Heart right ventricle (tissue), 16 donors: ENCODE data around the gene HOXA9. TPM values are rescaled to one million over a fixed set of nuclear protein-coding genes. Genes with fewer than 3 reads are reported as not detected.
A peak's percentile ranks its signal among the peaks of the same experiment; 100 is the strongest.

Source experiments
- ATAC-seq, 8 donors: fragments of 200-7000 bp; cut with Tn5 transposase; one replicate each; pipeline ENCODE4 v1.9.1; 2020; ENCODE audit warnings: mild to moderate bottlenecking in 8 of 8, moderate library complexity in 8 of 8, moderate number of reproducible peaks in 1 of 8
- DNase-seq, 2 donors: peaks; one replicate each; pipeline ENCODE4 v3.0.0-alpha.2; 2020
- H3K27ac ChIP-seq, 10 donors: fragments of 200-600 bp; sonication (generic) in 2 of 10; one replicate each; pipeline versions ENCODE4 v1.5.0 to v1.8.0; 2020 to 2022; ENCODE audit warnings: mild to moderate bottlenecking in 3 of 10
- H3K27me3 ChIP-seq, 7 donors: fragments of 200-600 bp; one replicate each; pipeline ENCODE4 v1.8.0; 2021 to 2022; ENCODE audit warnings: mild to moderate bottlenecking in 2 of 7
- H3K36me3 ChIP-seq, 9 donors: fragments of 200-600 bp; sonication (generic) in 1 of 9; one replicate each; pipeline versions ENCODE4 v1.5.0 to v1.8.0; 2020 to 2022; ENCODE audit warnings: mild to moderate bottlenecking in 2 of 9
- H3K4me1 ChIP-seq, 9 donors: fragments of 200-600 bp; sonication (generic) in 1 of 9; one replicate each; pipeline versions ENCODE4 v1.5.0 to v1.8.0; 2020 to 2022; ENCODE audit warnings: mild to moderate bottlenecking in 4 of 9
- H3K4me3 ChIP-seq, 10 donors: fragments of 200-600 bp; sonication (generic) in 2 of 10; one replicate each; pipeline versions ENCODE4 v1.5.0 to v1.8.0; 2020 to 2022; ENCODE audit warnings: mild to moderate bottlenecking in 7 of 10, moderate library complexity in 2 of 10
- H3K9me3 ChIP-seq, 11 donors: fragments of 200-600 bp in 10 of 11; sonication (generic) in 2 of 11; one replicate each; pipeline versions ENCODE4 v1.5.0 to v1.8.0; 2013 to 2022; ENCODE audit warnings: mild to moderate bottlenecking in 2 of 11, control low read depth in 1 of 11, moderate library complexity in 1 of 11
- WGBS, 2 donors: extraction: QIAGEN DNeasy Blood & Tissue Kit; methylation state at CpG; one replicate each; pipeline ENCODE4 v1.1.7; 2013; ENCODE audit warnings: inconsistent platforms in 1 of 2; 5-methylcytosine and 5-hydroxymethylcytosine counted together
- intact Hi-C, 10 donors: fragments of 100-400 bp; cut with DNase I; formaldehyde crosslinking; loops; one replicate each; pipeline versions ENCODE4 v1.11.1 to v1.14.2; 2022
- polyA plus RNA-seq, 2 donors: library from polyadenylated mRNA; stranded (reverse); fragments of 200-250 nt; gene quantifications; one replicate each; pipeline ENCODE4 v1.2.3, GENCODE V29; 2013
- total RNA-seq, 10 donors: library from RNA; stranded (reverse); fragmentation: NEBNext Ultra II Directional in 3 of 10; extraction: Animal tissue kit (Norgen Biotek cat#: 25700) in 3 of 10; gene quantifications; one replicate each; pipeline versions ENCODE4 v1.2.1 to v1.2.4, GENCODE V29; 2021 to 2023
- TF ChIP-seq, protein P1 (sequence below), 9 donors: fragments of 200-600 bp; sonication (generic) in 2 of 9; IDR thresholded peaks; one replicate each; pipeline versions ENCODE4 v1.5.0 to v1.8.0; 2021 to 2022; ENCODE audit warnings: antibody characterized with exemption in 9 of 9, mild to moderate bottlenecking in 5 of 9, moderate library complexity in 1 of 9
- donor health status: Arrhythmogenic right ventricular cardiomyopathy.
- donor health status: ischemic (EF 13 %, LVEDD 7.1; RV severe dilation, severe dysfunction).
- donor health status: healthy with polysubstance abuse.
- donor health status: DM: no; HTN: yes; CAD: no.
- donor health status: DM: no; HTN: no; CAD: no.
- donor health status: ischemic (EF 25% LVEDD 6.9; RV normal size, moderate dysfunction).
- donor health status: ischemic (EF 25% LVEDD 5.7; RV mildly dilated, moderate dysfunction).
- donor health status: healthy.
- donor health status: DM: yes; HTN: yes; CAD: no.
- donor health status: Ischemic cardiomyopathy.
- donor health status: ischemic (EF 35%, LVEDD 5.7; RV mildly dilated, moderate dysfunction).
- donor health status: nonischemic (EF 11% LVEDD 7.7; RV severe dilation, severe dysfunction).
- donor health status: DM: yes; HTN: yes; CAD: no.
- donor health status: PGD.
- donor health status: ischemic (EF 29% LVEDD 5.4; RV normal size, mild dysfunction).
- donor health status: nonischemic (EF 23%, LVEDD 6.1; RV moderate dilation, normal function).

Gene HOXA9
- total and polyA plus RNA-seq, 12 donors = not detected

DNA sequence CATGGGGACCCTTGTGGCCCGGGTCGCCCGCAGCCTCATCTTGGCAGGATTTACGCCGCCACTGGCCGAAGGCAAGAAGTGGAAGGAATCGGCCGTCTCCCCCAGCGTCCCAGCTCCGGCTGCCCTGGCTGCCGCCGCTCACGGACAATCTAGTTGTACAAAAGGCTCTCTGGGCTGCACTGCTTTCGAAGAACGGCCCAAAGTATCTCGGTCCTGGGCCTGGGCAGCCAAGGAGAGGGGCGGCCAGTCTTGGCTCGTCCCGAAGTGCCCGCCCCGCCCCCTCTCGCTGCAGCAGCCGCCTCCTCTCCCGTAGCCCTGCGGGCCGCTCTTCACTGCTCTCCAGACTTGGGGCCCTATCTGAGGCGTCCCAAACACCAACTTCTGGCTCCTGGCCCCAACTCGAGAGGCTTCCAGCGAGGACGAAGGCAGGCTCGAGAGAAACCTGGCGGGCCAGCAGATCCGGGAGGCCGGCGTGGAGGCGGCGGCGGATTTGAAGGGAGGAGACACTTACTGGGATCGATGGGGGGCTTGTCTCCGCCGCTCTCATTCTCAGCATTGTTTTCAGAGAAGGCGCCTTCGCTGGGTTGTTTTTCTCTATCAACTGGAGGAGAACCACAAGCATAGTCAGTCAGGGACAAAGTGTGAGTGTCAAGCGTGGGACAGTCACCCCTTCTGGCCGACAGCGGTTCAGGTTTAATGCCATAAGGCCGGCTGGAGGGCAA lies 809 bp downstream of the HOXA9 start:
- H3K4me1 ChIP-seq = peaks cover 8 to 76% (median 40%) of the 10 kb centered on the region in 9 donors
- no peak for DNase-seq
- TF ChIP-seq, protein P1, sequence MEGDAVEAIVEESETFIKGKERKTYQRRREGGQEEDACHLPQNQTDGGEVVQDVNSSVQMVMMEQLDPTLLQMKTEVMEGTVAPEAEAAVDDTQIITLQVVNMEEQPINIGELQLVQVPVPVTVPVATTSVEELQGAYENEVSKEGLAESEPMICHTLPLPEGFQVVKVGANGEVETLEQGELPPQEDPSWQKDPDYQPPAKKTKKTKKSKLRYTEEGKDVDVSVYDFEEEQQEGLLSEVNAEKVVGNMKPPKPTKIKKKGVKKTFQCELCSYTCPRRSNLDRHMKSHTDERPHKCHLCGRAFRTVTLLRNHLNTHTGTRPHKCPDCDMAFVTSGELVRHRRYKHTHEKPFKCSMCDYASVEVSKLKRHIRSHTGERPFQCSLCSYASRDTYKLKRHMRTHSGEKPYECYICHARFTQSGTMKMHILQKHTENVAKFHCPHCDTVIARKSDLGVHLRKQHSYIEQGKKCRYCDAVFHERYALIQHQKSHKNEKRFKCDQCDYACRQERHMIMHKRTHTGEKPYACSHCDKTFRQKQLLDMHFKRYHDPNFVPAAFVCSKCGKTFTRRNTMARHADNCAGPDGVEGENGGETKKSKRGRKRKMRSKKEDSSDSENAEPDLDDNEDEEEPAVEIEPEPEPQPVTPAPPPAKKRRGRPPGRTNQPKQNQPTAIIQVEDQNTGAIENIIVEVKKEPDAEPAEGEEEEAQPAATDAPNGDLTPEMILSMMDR (IDR thresholded peaks at IDR 0.05) = no peak

DNA sequence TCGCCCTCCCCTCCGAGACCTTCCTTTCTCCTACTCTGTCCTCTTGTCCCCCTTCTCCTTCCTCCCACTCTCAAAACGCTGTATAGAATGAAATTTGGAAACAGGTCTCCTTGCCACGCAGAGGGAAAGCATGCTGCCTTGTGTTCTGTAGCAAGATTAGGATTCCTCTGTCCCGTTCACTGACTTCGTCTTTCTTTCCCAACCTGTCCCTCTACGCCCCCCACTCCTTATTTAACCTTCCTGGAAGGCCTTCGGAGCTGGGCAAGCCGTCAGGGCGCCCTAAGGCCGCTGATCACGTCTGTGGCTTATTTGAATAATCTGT lies 1.3 kb downstream of the HOXA9 start:
- H3K9me3 ChIP-seq = no peaks in the 10 kb centered on the region
- WGBS, 2 donors = 11 to 18% methylated on average over 12 of the region's 12 CpGs
- intact Hi-C loops = loop anchor here in 9 of 10 donors (5.0 to 10.0 kb wide), 11 partner anchors 309 to 1299 kb away; no protein-coding TSS in a partner anchor
- DNase-seq (no peak), ATAC-seq (no peak)
- peaks cover 73 to 100% (median 100%) of the 10 kb centered on the region in 7 donors for H3K27me3 ChIP-seq
- peaks cover 0 to 15% (median 0%) of the 10 kb centered on the region in 9 donors for H3K36me3 ChIP-seq
- H3K27ac ChIP-seq = no peak overlapping the region
- H3K4me3 ChIP-seq = peak overlapping the region in 1 of 10 donors; percentile 49
- H3K4me1 ChIP-seq = peaks cover 8 to 72% (median 40%) of the 10 kb centered on the region in 9 donors
- TF ChIP-seq, protein P1 (IDR thresholded peaks at IDR 0.05) = peak in 1 of 9 donors; percentile 10

More for the DNA sequence above, 809 bp downstream of the HOXA9 start:
- 4 to 5% methylated on average over 47 of the region's 47 CpGs for WGBS, 2 donors
- ATAC-seq = no peak
- Histone ChIP-seq H3K27ac (peak overlapping the region in 1 of 10 donors; percentile 53), H3K9me3 (no peaks in the 10 kb centered on the region), H3K36me3 (peaks cover 0 to 15% (median 0%) of the 10 kb centered on the region in 9 donors), H3K4me3 (peak overlapping the region in 5 of 10 donors; percentile 7 to 49 (median 26)), H3K27me3 (peaks cover 74 to 100% (median 100%) of the 10 kb centered on the region in 7 donors)
- intact Hi-C loops = loop anchor here in 9 of 10 donors (5.0 to 10.0 kb wide), 11 partner anchors 310 to 1300 kb away; no protein-coding TSS in a partner anchor

DNA sequence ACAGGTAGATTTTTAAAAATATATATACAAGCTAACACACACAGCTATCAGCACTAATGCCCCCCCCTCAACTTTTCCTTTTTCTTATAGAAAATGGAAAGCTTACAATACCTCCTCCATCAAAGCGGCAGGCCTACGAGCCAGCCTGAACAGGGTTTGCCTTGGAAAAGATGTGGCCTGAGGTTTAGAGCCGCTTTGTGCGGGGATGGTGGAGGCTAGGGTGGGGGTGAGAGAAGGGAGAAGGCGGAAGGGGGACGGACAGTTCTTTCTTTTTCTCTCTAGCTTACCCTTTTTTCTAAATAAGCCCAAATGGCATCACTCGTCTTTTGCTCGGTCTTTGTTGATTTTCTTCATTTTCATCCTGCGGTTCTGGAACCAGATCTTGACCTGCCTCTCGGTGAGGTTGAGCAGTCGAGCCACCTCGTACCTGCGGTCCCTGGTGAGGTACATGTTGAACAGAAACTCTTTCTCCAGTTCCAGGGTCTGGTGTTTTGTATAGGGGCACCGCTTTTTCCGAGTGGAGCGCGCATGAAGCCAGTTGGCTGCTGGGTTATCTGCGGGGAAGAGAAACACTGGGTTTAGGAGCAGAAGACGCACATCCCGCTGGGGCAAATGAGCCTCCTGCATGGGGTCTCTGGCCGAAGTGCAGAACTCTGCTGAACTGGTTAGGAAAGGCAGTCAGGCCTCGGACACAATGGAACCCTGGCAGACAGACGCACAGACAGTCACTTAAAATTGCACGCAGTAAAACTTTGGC lies 1.9 kb downstream of the HOXA9 start:
- intact Hi-C loops = loop anchor here in 9 of 10 donors (5.0 to 10.0 kb wide), 11 partner anchors 309 to 1299 kb away; no protein-coding TSS in a partner anchor
- TF ChIP-seq, protein P1 (IDR thresholded peaks at IDR 0.05) = no peak
- no peak for ATAC-seq
- Histone ChIP-seq H3K36me3 (peaks cover 0 to 15% (median 0%) of the 10 kb centered on the region in 9 donors), H3K27me3 (peaks cover 76 to 100% (median 100%) of the 10 kb centered on the region in 7 donors), H3K9me3 (no peaks in the 10 kb centered on the region), H3K4me3 (peak overlapping the region in 1 of 10 donors; percentile 49), H3K27ac (no peak overlapping the region), H3K4me1 (peaks cover 8 to 74% (median 40%) of the 10 kb centered on the region in 9 donors)
- DNase-seq = no peak
- 32 to 38% methylated on average over 24 of the region's 24 CpGs for WGBS, 2 donors
